Measurements from ENCODE around the gene GNG8. TPM values are rescaled to one million over a fixed set of nuclear protein-coding genes. Genes with fewer than 3 reads are reported as not detected.

GNG8 gene
- total and polyA plus RNA-seq, 2 experiments from 2014 or later, result 5.9 TPM; not detected in 1

- H3K27ac ChIP-seq (ENCODE audit: low read depth), result no peak overlapping the region
- peaks cover 21% of the 10 kb centered on the region for H4K20me1 ChIP-seq (replicated peaks; ENCODE audit: insufficient read depth)
- H3K9me2 ChIP-seq (ENCODE audit: insufficient read depth), result no peaks in the 10 kb centered on the region
- H3K4me1 ChIP-seq (ENCODE audit: insufficient read depth), result peaks cover 11% of the 10 kb centered on the region
- peaks cover 13% of the 10 kb centered on the region for H3K27me3 Mint-ChIP-seq (ENCODE audit: insufficient read depth, low read depth, poor library complexity)
- H3K9me3 Mint-ChIP-seq, result peaks cover 2% of the 10 kb centered on the region; the same call in 1 of the 3 replicates
- peak overlapping the region; percentile 100 for H3K27ac Mint-ChIP-seq
- no peaks in the 10 kb centered on the region for H3K36me3 ChIP-seq (ENCODE audit: insufficient read depth)
- H3K27me3 ChIP-seq (ENCODE audit: insufficient read depth), result no peaks in the 10 kb centered on the region
- DNase-seq (ENCODE audit: low spot score) (peak; percentile 64), ATAC-seq (peak; percentile 7; the same call in 1 of the 3 replicates)
- peaks cover 35% of the 10 kb centered on the region for H3K79me2 ChIP-seq (replicated peaks; ENCODE audit: insufficient read depth)
- peak overlapping the region; percentile 73 for H2AFZ ChIP-seq
- H3K4me2 ChIP-seq, result peak overlapping the region; percentile 60
- peak overlapping the region; percentile 96 for H3K4me3 Mint-ChIP-seq
- peaks cover 25% of the 10 kb centered on the region for H3K4me1 Mint-ChIP-seq
- no peak for TF ChIP-seq ZNF114 (CRISPR knock-in tag; IDR thresholded peaks at IDR 0.05)
- TF ChIP-seq ZNF331 (CRISPR knock-in tag; IDR thresholded peaks at IDR 0.05; ENCODE audit: low read depth), result no peak
- TF ChIP-seq JUNB (IDR thresholded peaks at IDR 0.05; ENCODE audit: unreplicated experiment), result no peak
- TF ChIP-seq REST (IDR thresholded peaks at IDR 0.05; ENCODE audit: unreplicated experiment), result no peak
- no peak for TF ChIP-seq NANOG (IDR thresholded peaks at IDR 0.05; ENCODE audit: borderline replicate concordance)
- TF ChIP-seq ZNF462 (CRISPR knock-in tag; IDR thresholded peaks at IDR 0.05), result no peak
- TF ChIP-seq POLR2AphosphoS5 (IDR thresholded peaks at IDR 0.05; ENCODE audit: low read depth), result no peak
- no peak for TF ChIP-seq STAT1 (IDR thresholded peaks at IDR 0.05; ENCODE audit: unreplicated experiment)
- no peak for TF ChIP-seq CREB1 (CRISPR knock-in tag; IDR thresholded peaks at IDR 0.05; ENCODE audit: low read depth)
- TF ChIP-seq EZH2phosphoT487 (IDR thresholded peaks at IDR 0.05; ENCODE audit: unreplicated experiment), result no peak
- no peak for TF ChIP-seq CTCF (conservative IDR thresholded peaks at IDR 0.05; ENCODE audit: low read depth in 2 of 2)
- TF ChIP-seq EZH2 (IDR thresholded peaks at IDR 0.05; ENCODE audit: low read depth, unreplicated experiment), result no peak
- no peak for TF ChIP-seq ETS1 (IDR thresholded peaks at IDR 0.05)
- no peaks in the 10 kb centered on the region for H3F3A ChIP-seq (replicated peaks; ENCODE audit: low read depth)
- peak overlapping the region; percentile 100 for H3K4me3 ChIP-seq
- H3K36me3 Mint-ChIP-seq (ENCODE audit: low read depth), result no peaks in the 10 kb centered on the region; the same call in 1 of the 3 replicates
Observed at GRCh38 chr19:46599716-46600373, 36.2 kb downstream of the GNG8 start.

Data from GM23338 (cell line).